H1 (cell line): ENCODE results near the gene PIAS4. TPM values are rescaled to one million over a fixed set of nuclear protein-coding genes. Genes with fewer than 3 reads are reported as not detected.

Experiments
- CHD7 ChIP-seq: fragments of 300-600 bp; sonication (generic); IDR thresholded peaks from 2 replicates; pipeline ENCODE4 v1.7.1; 2012; ENCODE audit warnings: low read length, moderate library complexity, mild to moderate bottlenecking, inconsistent platforms; ENCODE audit not compliant: insufficient replicate concordance
- JUN ChIP-seq: IDR thresholded peaks from 2 replicates; pipeline ENCODE4 v1.6.1; 2011; ENCODE audit warnings: low read depth, mild to moderate bottlenecking, improper control_type of control experiment, low read length
- SIRT6 ChIP-seq: IDR thresholded peaks from one replicate; pipeline ENCODE4 v1.7.1; 2012; ENCODE audit warnings: low read length, inconsistent platforms
- polyA plus RNA-seq, 7 experiments: library from polyadenylated mRNA; depleted of rRNA in 3 of 7; stranded (reverse) in 5 of 7; unstranded in 2 of 7; fragments of >200 nt in 5 of 7; fragments of 200-250 nt in 2 of 7; gene quantifications; 1 replicate in 5 of 7; 2 replicates in 1 of 7; 4 replicates in 1 of 7; pipeline versions ENCODE4 v1.2.1 to v1.2.3, GENCODE V29; 2011 to 2013; ENCODE audit warnings: missing spikeins in 2 of 7, mixed read lengths in 2 of 7
- total RNA-seq: library from RNA; stranded (reverse); fragmentation: NEBNext Ultra II Directional; extraction: Animal tissue kit (Norgen Biotek cat#: 25700); gene quantifications from 2 replicates; pipeline ENCODE4 v1.2.1, GENCODE V29; 2021

Gene PIAS4
- total and polyA plus RNA-seq, 2 of the 8 experiments (the other 6 are each of a cell fraction or from before 2014, with no cell fraction given): 30.2 to 51.4 TPM

- TF ChIP-seq CHD7 (no peak), SIRT6 (no peak), JUN (no peak)
Measured at GRCh38 chr19:4036576-4037300, 29.2 kb downstream of the PIAS4 start (continued).
